HG02623 (cell line): ENCODE data around the gene SGK1.

Source experiments
- ATAC-seq: cut with Tn5 transposase; IDR thresholded peaks from one replicate; pipeline ENCODE4 v1.9.1; 2021; ENCODE audit warnings: moderate library complexity; ENCODE audit not compliant: unreplicated experiment

The SGK1 gene

GRCh38 chr6:134173366-134173725 lies 144.6 kb downstream of the SGK1 start:
- ATAC-seq = no peak

GRCh38 chr6:134172706-134173365 lies 145.1 kb downstream of the SGK1 start:
- ATAC-seq = no peak

GRCh38 chr6:134172020-134172705 lies 145.7 kb downstream of the SGK1 start:
- no peak for ATAC-seq

GRCh38 chr6:134171517-134171916 lies 146.4 kb downstream of the SGK1 start:
- no peak for ATAC-seq

- ATAC-seq = no peak
Observed at GRCh38 chr6:134170844-134171243, 147.1 kb downstream of the SGK1 start.

GRCh38 chr6:134169871-134170486 lies 147.9 kb downstream of the SGK1 start:
- no peak for ATAC-seq

GRCh38 chr6:134168590-134169208 lies 149.2 kb downstream of the SGK1 start:
- ATAC-seq = no peak

GRCh38 chr6:134166511-134167261 lies 151.2 kb downstream of the SGK1 start:
- no peak for ATAC-seq

- no peak for ATAC-seq
Observed at GRCh38 chr6:134165561-134166201, 152.2 kb downstream of the SGK1 start.

GRCh38 chr6:134164300-134164699 lies 153.6 kb downstream of the SGK1 start:
- no peak for ATAC-seq

GRCh38 chr6:134162932-134163331 lies 155.0 kb downstream of the SGK1 start:
- ATAC-seq = no peak

- no peak for ATAC-seq
Observed at GRCh38 chr6:134161041-134161440, 156.9 kb downstream of the SGK1 start.

GRCh38 chr6:134152767-134153485 lies 165.0 kb downstream of the SGK1 start:
- ATAC-seq = no peak

GRCh38 chr6:134148566-134148965 lies 169.3 kb downstream of the SGK1 start:
- no peak for ATAC-seq

GRCh38 chr6:134147034-134147533 lies 170.8 kb downstream of the SGK1 start:
- no peak for ATAC-seq

- no peak for ATAC-seq
Observed at GRCh38 chr6:134146268-134147033, 171.5 kb downstream of the SGK1 start.

GRCh38 chr6:134145786-134146185 lies 172.1 kb downstream of the SGK1 start:
- no peak for ATAC-seq

- ATAC-seq = no peak
Observed at GRCh38 chr6:134138226-134138975, 179.5 kb downstream of the SGK1 start.
